DOHH2 (cell line): ENCODE results near the gene ADAM19.

Experiments
- EZH2phosphoT487 ChIP-seq: fragments of 200-600 bp; sonication (generic); IDR thresholded peaks from 2 replicates; pipeline ENCODE4 v1.6.1; 2017; ENCODE audit warnings: borderline replicate concordance, mild to moderate bottlenecking, antibody characterized with exemption, low read length, moderate library complexity, mixed read lengths
- TF ChIP-seq, protein P1 (sequence below): fragments of 200-600 bp; sonication (generic); IDR thresholded peaks from one replicate; pipeline ENCODE4 v1.5.1; 2014; ENCODE audit warnings: antibody characterized with exemption, mild to moderate bottlenecking, low read depth, low read length; ENCODE audit not compliant: poor library complexity, severe bottlenecking

- TF ChIP-seq, protein P1, sequence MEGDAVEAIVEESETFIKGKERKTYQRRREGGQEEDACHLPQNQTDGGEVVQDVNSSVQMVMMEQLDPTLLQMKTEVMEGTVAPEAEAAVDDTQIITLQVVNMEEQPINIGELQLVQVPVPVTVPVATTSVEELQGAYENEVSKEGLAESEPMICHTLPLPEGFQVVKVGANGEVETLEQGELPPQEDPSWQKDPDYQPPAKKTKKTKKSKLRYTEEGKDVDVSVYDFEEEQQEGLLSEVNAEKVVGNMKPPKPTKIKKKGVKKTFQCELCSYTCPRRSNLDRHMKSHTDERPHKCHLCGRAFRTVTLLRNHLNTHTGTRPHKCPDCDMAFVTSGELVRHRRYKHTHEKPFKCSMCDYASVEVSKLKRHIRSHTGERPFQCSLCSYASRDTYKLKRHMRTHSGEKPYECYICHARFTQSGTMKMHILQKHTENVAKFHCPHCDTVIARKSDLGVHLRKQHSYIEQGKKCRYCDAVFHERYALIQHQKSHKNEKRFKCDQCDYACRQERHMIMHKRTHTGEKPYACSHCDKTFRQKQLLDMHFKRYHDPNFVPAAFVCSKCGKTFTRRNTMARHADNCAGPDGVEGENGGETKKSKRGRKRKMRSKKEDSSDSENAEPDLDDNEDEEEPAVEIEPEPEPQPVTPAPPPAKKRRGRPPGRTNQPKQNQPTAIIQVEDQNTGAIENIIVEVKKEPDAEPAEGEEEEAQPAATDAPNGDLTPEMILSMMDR, result no peak
- TF ChIP-seq EZH2phosphoT487, result no peak
Measured at GRCh38 chr5:157613385-157614245, 38.0 kb upstream of the ADAM19 start.
